ENCODE measurements around the gene UBE2QL1. TPM values are rescaled to one million over a fixed set of nuclear protein-coding genes. Genes with fewer than 3 reads are reported as not detected.

The UBE2QL1 gene
- total RNA-seq, 1 donor from 2014 or later, result not detected

DNA sequence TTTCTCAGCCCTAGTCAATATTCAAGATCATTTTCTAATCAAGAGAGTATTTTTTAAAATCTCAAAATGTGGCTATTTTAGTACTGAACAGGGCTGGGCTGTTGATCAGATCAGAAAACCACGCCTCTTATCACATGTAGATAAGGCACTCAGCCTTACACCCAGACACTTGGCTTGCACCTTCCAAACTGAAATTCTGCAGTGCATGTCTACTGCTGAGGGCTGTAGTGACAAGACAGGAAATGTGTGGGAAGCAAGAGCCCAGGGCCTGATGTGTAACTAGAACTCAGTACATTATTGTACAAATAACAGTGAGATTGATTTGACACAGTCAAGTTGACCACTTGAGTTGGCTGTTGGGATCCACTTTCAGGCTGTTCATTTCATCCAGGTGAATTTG is 48.6 kb downstream of the UBE2QL1 start:
- DNase-seq (ENCODE audit: low read depth) (no peak), FAIRE-seq (no peak)
- TF ChIP-seq, protein P1, sequence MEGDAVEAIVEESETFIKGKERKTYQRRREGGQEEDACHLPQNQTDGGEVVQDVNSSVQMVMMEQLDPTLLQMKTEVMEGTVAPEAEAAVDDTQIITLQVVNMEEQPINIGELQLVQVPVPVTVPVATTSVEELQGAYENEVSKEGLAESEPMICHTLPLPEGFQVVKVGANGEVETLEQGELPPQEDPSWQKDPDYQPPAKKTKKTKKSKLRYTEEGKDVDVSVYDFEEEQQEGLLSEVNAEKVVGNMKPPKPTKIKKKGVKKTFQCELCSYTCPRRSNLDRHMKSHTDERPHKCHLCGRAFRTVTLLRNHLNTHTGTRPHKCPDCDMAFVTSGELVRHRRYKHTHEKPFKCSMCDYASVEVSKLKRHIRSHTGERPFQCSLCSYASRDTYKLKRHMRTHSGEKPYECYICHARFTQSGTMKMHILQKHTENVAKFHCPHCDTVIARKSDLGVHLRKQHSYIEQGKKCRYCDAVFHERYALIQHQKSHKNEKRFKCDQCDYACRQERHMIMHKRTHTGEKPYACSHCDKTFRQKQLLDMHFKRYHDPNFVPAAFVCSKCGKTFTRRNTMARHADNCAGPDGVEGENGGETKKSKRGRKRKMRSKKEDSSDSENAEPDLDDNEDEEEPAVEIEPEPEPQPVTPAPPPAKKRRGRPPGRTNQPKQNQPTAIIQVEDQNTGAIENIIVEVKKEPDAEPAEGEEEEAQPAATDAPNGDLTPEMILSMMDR (IDR thresholded peaks at IDR 0.05; ENCODE audit: insufficient read depth, low read length, severe bottlenecking), result no peak
- no peaks in the 10 kb centered on the region for H3K27me3 ChIP-seq (ENCODE audit: control insufficient read depth, insufficient read depth, low read length)
- H3K36me3 ChIP-seq (ENCODE audit: control insufficient read depth, insufficient read depth, low read length), result no peaks in the 10 kb centered on the region
- H3K4me3 ChIP-seq (ENCODE audit: low read depth, low read length), result no peak overlapping the region

DNA sequence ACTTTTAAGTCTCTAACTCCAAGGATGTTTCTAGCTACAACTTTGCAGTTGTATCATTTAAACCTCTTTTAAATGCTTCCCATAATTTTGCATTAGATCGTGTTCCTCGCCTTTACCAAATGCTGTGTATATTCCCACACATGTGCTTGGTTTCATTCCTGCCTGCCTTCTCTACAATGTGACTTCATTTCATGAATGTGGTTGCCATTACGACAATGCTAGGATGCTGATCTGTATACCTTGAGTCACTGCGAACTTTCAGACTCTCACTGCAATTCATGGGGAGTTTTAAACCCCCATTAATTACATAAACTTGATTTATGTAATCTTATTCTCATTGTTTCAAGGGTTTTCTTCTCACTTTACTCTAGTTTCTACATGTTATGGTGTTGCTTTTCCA is 50.3 kb downstream of the UBE2QL1 start:
- Histone ChIP-seq H3K4me3 (ENCODE audit: low read depth, low read length) (no peak overlapping the region), H3K36me3 (ENCODE audit: control insufficient read depth, insufficient read depth, low read length) (no peaks in the 10 kb centered on the region), H3K27me3 (ENCODE audit: control insufficient read depth, insufficient read depth, low read length) (no peaks in the 10 kb centered on the region)
- peak; percentile 1 for DNase-seq (ENCODE audit: low read depth)
- no peak for FAIRE-seq
- TF ChIP-seq, protein P1 (IDR thresholded peaks at IDR 0.05; ENCODE audit: insufficient read depth, low read length, severe bottlenecking), result no peak

DNA sequence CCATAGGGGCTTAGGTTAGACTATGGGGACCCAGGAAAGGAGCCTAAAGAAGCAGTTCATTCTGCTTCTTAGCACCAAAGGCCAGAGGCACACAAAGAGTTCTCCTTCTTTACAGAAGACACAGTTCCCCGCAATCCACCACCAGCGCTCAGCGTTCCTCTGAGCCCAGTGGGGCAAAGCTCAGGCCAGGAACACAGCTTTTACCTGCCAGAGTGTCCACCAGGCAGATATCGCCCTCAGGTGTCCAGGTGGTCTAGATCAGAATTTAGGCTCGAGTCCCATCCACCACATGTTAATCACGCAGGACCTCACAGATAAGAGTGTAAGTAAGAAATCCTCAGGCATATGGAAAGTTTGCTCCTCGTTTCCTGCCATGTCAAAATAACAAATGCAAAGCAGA is 53.0 kb downstream of the UBE2QL1 start:
- FAIRE-seq, result no peak
- TF ChIP-seq, protein P1 (IDR thresholded peaks at IDR 0.05; ENCODE audit: insufficient read depth, low read length, severe bottlenecking), result no peak
- DNase-seq (ENCODE audit: low read depth), result no peak
- Histone ChIP-seq H3K4me3 (ENCODE audit: low read depth, low read length) (no peak overlapping the region), H3K36me3 (ENCODE audit: control insufficient read depth, insufficient read depth, low read length) (no peaks in the 10 kb centered on the region), H3K27me3 (ENCODE audit: control insufficient read depth, insufficient read depth, low read length) (no peaks in the 10 kb centered on the region)

DNA sequence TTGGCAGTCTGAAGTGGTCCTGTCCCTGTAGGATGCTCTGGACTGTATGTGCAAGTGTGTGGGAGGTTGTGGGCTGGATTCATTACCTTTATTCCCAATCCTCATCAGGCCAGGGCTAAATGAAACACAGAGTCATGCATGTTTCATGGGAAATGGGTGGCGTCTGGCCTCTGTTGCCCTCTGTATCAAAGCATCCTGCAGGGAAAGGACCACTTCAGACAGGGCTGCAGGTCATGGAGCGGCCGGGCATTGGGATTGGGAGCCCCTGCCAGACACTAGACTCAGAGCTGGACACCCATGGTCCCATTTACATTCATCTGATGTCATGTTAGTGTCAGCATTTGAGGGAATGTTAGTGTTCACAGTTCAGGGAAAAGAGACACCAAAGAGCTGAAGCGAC is 53.8 kb downstream of the UBE2QL1 start:
- Histone ChIP-seq H3K36me3 (ENCODE audit: control insufficient read depth, insufficient read depth, low read length) (no peaks in the 10 kb centered on the region), H3K27me3 (ENCODE audit: control insufficient read depth, insufficient read depth, low read length) (no peaks in the 10 kb centered on the region), H3K4me3 (ENCODE audit: low read depth, low read length) (no peak overlapping the region)
- TF ChIP-seq, protein P1 (IDR thresholded peaks at IDR 0.05; ENCODE audit: insufficient read depth, low read length, severe bottlenecking), result no peak
- no peak for FAIRE-seq
- DNase-seq (ENCODE audit: low read depth), result no peak

DNA sequence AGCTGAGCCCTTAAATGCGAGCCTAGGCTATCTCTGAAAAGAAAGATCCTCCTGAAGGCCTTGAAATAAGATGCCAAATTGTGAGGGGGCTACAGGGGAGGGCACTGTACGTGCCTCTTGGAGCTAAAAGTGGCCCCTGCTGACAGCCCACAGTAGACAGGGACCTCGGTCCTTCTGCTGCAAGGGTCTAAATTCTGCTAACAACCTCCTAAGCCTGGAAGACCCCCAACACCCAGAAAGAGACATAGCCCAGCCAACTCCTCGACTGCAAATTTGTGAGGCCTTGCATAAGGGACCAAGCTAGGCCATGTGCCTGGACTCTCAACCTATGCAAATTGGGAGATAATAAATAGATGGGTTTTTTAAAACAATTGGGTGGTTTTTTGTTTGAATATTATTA is 54.7 kb downstream of the UBE2QL1 start:
- DNase-seq (ENCODE audit: low read depth) (no peak), FAIRE-seq (no peak)
- no peak overlapping the region for H3K4me3 ChIP-seq (ENCODE audit: low read depth, low read length)
- TF ChIP-seq, protein P1 (IDR thresholded peaks at IDR 0.05; ENCODE audit: insufficient read depth, low read length, severe bottlenecking), result no peak
- no peaks in the 10 kb centered on the region for H3K27me3 ChIP-seq (ENCODE audit: control insufficient read depth, insufficient read depth, low read length)
- H3K36me3 ChIP-seq (ENCODE audit: control insufficient read depth, insufficient read depth, low read length), result no peaks in the 10 kb centered on the region

DNA sequence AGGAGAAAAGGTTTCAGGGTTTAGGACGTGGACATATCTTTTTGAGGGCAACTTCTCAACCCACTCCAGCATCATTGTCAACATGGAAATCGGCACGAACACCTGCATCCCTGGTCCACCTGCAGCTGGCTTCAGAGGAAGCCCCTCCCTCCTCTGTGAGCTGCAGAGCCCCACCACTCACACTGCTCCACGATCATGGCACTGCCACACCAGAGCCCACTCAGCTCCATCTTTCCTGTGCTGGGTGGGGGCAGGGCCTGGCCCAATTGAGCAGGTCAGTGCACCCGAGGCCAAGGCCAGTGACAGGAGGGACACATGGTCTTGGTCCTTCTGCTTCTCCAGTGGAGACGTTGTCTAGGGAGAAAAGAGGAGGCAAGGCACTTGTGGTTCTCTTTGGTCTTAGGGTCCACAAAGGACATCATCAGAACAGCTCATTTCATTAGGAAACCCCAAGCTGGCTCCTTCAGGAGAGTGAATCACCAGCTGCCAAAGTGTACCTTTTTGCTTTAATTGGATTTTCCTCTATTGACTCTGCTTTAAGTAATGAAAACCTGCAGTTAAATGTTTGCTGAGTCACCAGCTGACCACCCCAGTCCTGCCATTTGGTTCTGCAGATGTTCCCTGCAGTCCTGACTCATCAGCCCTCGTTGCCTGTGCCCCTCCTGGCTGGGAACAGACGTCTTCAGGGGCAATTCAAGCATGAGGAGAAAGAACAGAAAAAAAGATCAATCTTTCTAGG is 56.2 kb downstream of the UBE2QL1 start:
- no peak overlapping the region for H3K4me3 ChIP-seq (ENCODE audit: low read depth, low read length)
- TF ChIP-seq, protein P1 (IDR thresholded peaks at IDR 0.05; ENCODE audit: insufficient read depth, low read length, severe bottlenecking), result no peak
- H3K27me3 ChIP-seq (ENCODE audit: control insufficient read depth, insufficient read depth, low read length), result no peaks in the 10 kb centered on the region
- DNase-seq (ENCODE audit: low read depth), result peak; percentile 6
- H3K36me3 ChIP-seq (ENCODE audit: control insufficient read depth, insufficient read depth, low read length), result no peaks in the 10 kb centered on the region
- no peak for FAIRE-seq

Data from bronchial epithelial cell (primary cell).